ENCODE results near the gene SYT12. TPM values are rescaled to one million over a fixed set of nuclear protein-coding genes. Genes with fewer than 3 reads are reported as not detected.

The SYT12 gene
- total and polyA plus RNA-seq, 4 donors: 0.12 to 0.25 (median 0.17) TPM; not detected in 1

DNA sequence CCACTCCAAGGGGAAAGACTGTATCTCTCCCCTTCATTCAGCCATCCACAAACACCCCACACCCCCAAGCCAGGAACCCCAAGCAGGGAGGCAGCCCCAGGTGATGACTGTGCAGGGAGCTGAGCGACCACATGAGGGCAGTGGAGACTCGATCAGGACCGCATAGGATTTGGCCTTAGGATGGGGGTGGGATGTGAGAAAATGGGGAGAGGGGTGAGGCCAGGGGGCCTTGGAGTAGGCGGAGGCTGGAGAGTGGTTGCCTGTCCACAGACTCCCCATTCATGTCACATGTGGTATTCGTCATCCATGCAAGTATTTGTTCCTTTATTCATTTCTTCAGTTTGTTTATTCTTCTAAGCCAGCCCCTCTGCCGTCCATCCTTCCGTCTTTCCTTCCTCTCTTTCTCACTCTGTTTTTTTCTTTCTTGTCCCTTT, 31.0 kb downstream of the SYT12 start:
- H3K4me1 ChIP-seq (ENCODE audit: control insufficient read depth in 5 of 5, insufficient read depth in 5 of 5, low read length in 5 of 5): peaks cover 0 to 31% (median 7%) of the 10 kb centered on the region in 5 donors
- no peaks in the 10 kb centered on the region for H3K27me3 ChIP-seq (ENCODE audit: control insufficient read depth in 3 of 3, insufficient read depth in 3 of 3, low read length in 2 of 3)
- no peaks in the 10 kb centered on the region for H3K36me3 ChIP-seq (ENCODE audit: control insufficient read depth in 4 of 4, insufficient read depth in 4 of 4, low read length in 4 of 4)
- 24 to 27% methylated on average over 7 of the region's 7 CpGs for WGBS, 2 donors
- H3K9me3 ChIP-seq (ENCODE audit: control insufficient read depth in 4 of 4, insufficient read depth in 3 of 4, low read length in 3 of 4): no peaks in the 10 kb centered on the region
- no peak overlapping the region for H3K9ac ChIP-seq (ENCODE audit: insufficient read depth in 1 of 2, low read length in 2 of 2)
- DNase-seq (peak; percentile 54 to 63 (median 59)), ATAC-seq (ENCODE audit: insufficient read depth, low FRiP score) (peak; percentile 43)
- peak overlapping the region in 1 of 2 donors; percentile 83 for H3K27ac ChIP-seq (ENCODE audit: low read depth in 1 of 2, low read length in 1 of 2)
- H3K4me3 ChIP-seq: no peak overlapping the region
- TF ChIP-seq, protein P1, sequence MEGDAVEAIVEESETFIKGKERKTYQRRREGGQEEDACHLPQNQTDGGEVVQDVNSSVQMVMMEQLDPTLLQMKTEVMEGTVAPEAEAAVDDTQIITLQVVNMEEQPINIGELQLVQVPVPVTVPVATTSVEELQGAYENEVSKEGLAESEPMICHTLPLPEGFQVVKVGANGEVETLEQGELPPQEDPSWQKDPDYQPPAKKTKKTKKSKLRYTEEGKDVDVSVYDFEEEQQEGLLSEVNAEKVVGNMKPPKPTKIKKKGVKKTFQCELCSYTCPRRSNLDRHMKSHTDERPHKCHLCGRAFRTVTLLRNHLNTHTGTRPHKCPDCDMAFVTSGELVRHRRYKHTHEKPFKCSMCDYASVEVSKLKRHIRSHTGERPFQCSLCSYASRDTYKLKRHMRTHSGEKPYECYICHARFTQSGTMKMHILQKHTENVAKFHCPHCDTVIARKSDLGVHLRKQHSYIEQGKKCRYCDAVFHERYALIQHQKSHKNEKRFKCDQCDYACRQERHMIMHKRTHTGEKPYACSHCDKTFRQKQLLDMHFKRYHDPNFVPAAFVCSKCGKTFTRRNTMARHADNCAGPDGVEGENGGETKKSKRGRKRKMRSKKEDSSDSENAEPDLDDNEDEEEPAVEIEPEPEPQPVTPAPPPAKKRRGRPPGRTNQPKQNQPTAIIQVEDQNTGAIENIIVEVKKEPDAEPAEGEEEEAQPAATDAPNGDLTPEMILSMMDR (IDR thresholded peaks at IDR 0.05; ENCODE audit: control extremely low read depth, extremely low read depth): no peak

DNA sequence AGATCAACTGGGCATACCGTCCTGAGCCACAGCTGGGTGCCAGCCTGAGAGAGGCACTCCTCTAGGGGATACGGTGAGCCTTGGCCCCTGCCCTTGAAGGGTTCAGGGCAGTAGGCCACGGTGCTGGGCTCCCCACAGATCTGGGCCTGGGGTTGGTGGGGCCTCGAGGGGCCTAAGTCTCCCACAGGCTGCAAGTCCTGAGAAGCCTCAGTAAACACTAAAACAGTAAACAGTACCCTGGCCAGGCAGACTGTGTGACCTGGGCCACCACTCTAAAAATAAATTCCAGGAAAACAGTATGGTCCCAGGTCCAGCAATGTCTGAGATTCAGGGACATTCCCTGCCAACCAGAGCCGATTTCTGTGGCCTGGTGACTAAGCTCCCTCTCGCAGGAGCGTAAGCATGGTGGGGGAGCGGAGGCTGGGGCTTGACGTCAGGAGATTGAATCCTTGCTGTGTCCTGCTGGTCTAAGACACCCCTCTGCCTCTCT, 31.5 kb downstream of the SYT12 start:
- TF ChIP-seq, protein P1 (IDR thresholded peaks at IDR 0.05; ENCODE audit: control extremely low read depth, extremely low read depth): no peak
- H3K9me3 ChIP-seq (ENCODE audit: control insufficient read depth in 4 of 4, insufficient read depth in 3 of 4, low read length in 3 of 4): no peaks in the 10 kb centered on the region
- H3K4me1 ChIP-seq (ENCODE audit: control insufficient read depth in 5 of 5, insufficient read depth in 5 of 5, low read length in 5 of 5): peaks cover 0 to 31% (median 7%) of the 10 kb centered on the region in 5 donors
- no peak overlapping the region for H3K4me3 ChIP-seq
- no peaks in the 10 kb centered on the region for H3K27me3 ChIP-seq (ENCODE audit: control insufficient read depth in 3 of 3, insufficient read depth in 3 of 3, low read length in 2 of 3)
- no peak overlapping the region for H3K9ac ChIP-seq (ENCODE audit: insufficient read depth in 1 of 2, low read length in 2 of 2)
- ATAC-seq (ENCODE audit: insufficient read depth, low FRiP score) (no peak), DNase-seq (peak in 1 of 3 donors; percentile 7)
- no peaks in the 10 kb centered on the region for H3K36me3 ChIP-seq (ENCODE audit: control insufficient read depth in 4 of 4, insufficient read depth in 4 of 4, low read length in 4 of 4)
- H3K27ac ChIP-seq (ENCODE audit: low read depth in 1 of 2, low read length in 1 of 2): peak overlapping the region in 1 of 2 donors; percentile 83
- 71 to 74% methylated on average over 9 of the region's 9 CpGs for WGBS, 2 donors

DNA sequence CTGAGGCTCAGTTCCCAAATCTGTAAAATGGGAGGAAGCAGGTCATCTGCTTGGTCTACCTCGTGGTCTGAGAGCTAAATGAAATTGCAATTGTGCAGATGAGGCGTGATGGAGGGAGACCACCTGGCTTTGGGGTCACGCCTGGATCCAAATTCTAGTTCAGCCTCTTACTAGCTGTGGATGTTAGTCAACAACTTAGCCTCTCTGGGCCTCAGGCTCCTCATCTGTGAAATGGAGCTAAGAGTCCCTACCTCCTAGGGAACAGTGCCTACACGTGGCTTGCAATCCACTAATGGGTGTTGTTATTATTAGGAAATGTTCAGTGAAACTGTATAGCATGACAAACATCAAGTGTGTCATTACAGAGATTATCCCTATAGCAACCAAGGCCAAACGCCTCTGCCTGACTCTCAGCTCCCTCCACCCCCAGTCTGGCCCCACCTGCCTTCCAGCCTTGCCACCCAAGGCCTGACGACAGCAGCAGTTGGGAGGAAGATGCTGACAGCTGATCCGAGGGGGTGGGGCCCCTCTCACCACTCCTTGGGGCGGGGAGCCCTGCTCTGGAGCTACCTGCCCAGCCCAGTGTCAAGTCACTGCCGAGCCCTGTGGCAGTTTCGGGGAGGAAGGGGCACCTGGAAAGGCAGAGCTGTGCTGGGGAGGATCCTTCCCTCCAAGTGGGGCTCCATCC, 32.0 kb downstream of the SYT12 start:
- H3K4me1 ChIP-seq (ENCODE audit: control insufficient read depth in 5 of 5, insufficient read depth in 5 of 5, low read length in 5 of 5): peaks cover 0 to 31% (median 7%) of the 10 kb centered on the region in 5 donors
- H3K9ac ChIP-seq (ENCODE audit: insufficient read depth in 1 of 2, low read length in 2 of 2): no peak overlapping the region
- H3K36me3 ChIP-seq (ENCODE audit: control insufficient read depth in 4 of 4, insufficient read depth in 4 of 4, low read length in 4 of 4): no peaks in the 10 kb centered on the region
- H3K9me3 ChIP-seq (ENCODE audit: control insufficient read depth in 4 of 4, insufficient read depth in 3 of 4, low read length in 3 of 4): no peaks in the 10 kb centered on the region
- 56 to 67% methylated on average over 9 to 10 of the region's 10 CpGs for WGBS, 2 donors
- H3K27me3 ChIP-seq (ENCODE audit: control insufficient read depth in 3 of 3, insufficient read depth in 3 of 3, low read length in 2 of 3): no peaks in the 10 kb centered on the region
- no peak overlapping the region for H3K4me3 ChIP-seq
- peak; percentile 48 for ATAC-seq (ENCODE audit: insufficient read depth, low FRiP score)
- H3K27ac ChIP-seq (ENCODE audit: low read depth in 1 of 2, low read length in 1 of 2): peak overlapping the region; percentile 45 to 83
- DNase-seq: peak; percentile 62 to 71 (median 65)
- TF ChIP-seq, protein P1 (IDR thresholded peaks at IDR 0.05; ENCODE audit: control extremely low read depth, extremely low read depth): no peak

Data from lung (tissue), 12 donors.